GM12878 (cell line): ENCODE data around the gene RERGL. TPM values are rescaled to one million over a fixed set of nuclear protein-coding genes. Genes with fewer than 3 reads are reported as not detected.

Source experiments
- polyA plus RNA-seq, 11 experiments: library from polyadenylated mRNA; depleted of rRNA in 4 of 11; unstranded in 6 of 11; stranded (reverse) in 5 of 11; fragments of >200 nt; fragmentation: Nextera tagmentation in 4 of 11; fragmentation: Illumina TruSeq in 1 of 11; extraction: Ambion mirVana in 4 of 11; extraction: Trizol in 1 of 11; gene quantifications; 1 replicate in 1 of 11; 2 replicates in 10 of 11; pipeline versions ENCODE4 v1.2.1 to v1.2.3, GENCODE V29; 2011 to 2016; ENCODE audit warnings: inconsistent platforms in 2 of 11, missing spikeins in 2 of 11, low read depth in 1 of 11
- total RNA-seq, 4 experiments: library from RNA; depleted of rRNA in 3 of 4; stranded (reverse); fragments of >200 nt in 3 of 4; fragmentation: Illumina TruSeq in 1 of 4; extraction: Trizol in 1 of 4; gene quantifications; 2 replicates each; pipeline versions ENCODE4 v1.2.1 to v1.2.3, GENCODE V29; 2013 to 2021

The RERGL gene
- total and polyA plus RNA-seq, 10 of the 15 experiments (the other 5 are each of a cell fraction or from before 2014, with no cell fraction given): 0.10 to 0.28 (median 0.14) TPM; not detected in 3

Other genes starting within 250 kb of the RERGL start
- gene PIK3C2G, start 171.3 kb upstream of the RERGL start, total RNA-seq (2014; rRNA removed): not detected in 2 replicates
- gene PIK3C2G, start 171.3 kb upstream of the RERGL start, total RNA-seq (2014; rRNA removed; fragmentation: Illumina TruSeq; extraction: Trizol): not detected in 2 replicates
- not detected in 2 replicates for gene PIK3C2G, start 171.3 kb upstream of the RERGL start, total RNA-seq (2021)
- gene PIK3C2G, start 171.3 kb upstream of the RERGL start, polyA plus RNA-seq (2011; rRNA removed): not detected in 2 replicates
- gene PIK3C2G, start 171.3 kb upstream of the RERGL start, polyA plus RNA-seq (2014; fragmentation: Illumina TruSeq; extraction: Trizol): not detected in 2 replicates
- not detected for gene PIK3C2G, start 171.3 kb upstream of the RERGL start, polyA plus RNA-seq (2014; fragmentation: Nextera tagmentation; extraction: Ambion mirVana)
- gene PIK3C2G, start 171.3 kb upstream of the RERGL start, polyA plus RNA-seq (2014; rRNA removed): not detected in 2 replicates
- not detected for gene PIK3C2G, start 171.3 kb upstream of the RERGL start, polyA plus RNA-seq (2016; fragmentation: Nextera tagmentation; extraction: Ambion mirVana)